Choroid plexus epithelial cell (primary cell): ENCODE data around the gene DDX10.

Experiments used
- DNase-seq: peaks from one replicate; pipeline ENCODE4 v3.0.0-alpha.2; 2010; ENCODE audit warnings: low read depth
- H3K4me3 ChIP-seq: 2 replicates; pipeline ENCODE4 v1.5.1; 2011; ENCODE audit warnings: low read depth, mild to moderate bottlenecking, control low read depth, low read length, moderate library complexity
- TF ChIP-seq, protein P1 (sequence below): conservative IDR thresholded peaks from 2 replicates; pipeline ENCODE4 v1.5.1; 2011; ENCODE audit warnings: low read depth, mild to moderate bottlenecking, control low read depth, inconsistent platforms, low read length, moderate library complexity

DDX10 gene

GRCh38 chr11:108796551-108796950, 131.7 kb downstream of the DDX10 start:
- no peak overlapping the region for H3K4me3 ChIP-seq
- TF ChIP-seq, protein P1, sequence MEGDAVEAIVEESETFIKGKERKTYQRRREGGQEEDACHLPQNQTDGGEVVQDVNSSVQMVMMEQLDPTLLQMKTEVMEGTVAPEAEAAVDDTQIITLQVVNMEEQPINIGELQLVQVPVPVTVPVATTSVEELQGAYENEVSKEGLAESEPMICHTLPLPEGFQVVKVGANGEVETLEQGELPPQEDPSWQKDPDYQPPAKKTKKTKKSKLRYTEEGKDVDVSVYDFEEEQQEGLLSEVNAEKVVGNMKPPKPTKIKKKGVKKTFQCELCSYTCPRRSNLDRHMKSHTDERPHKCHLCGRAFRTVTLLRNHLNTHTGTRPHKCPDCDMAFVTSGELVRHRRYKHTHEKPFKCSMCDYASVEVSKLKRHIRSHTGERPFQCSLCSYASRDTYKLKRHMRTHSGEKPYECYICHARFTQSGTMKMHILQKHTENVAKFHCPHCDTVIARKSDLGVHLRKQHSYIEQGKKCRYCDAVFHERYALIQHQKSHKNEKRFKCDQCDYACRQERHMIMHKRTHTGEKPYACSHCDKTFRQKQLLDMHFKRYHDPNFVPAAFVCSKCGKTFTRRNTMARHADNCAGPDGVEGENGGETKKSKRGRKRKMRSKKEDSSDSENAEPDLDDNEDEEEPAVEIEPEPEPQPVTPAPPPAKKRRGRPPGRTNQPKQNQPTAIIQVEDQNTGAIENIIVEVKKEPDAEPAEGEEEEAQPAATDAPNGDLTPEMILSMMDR = no peak
- DNase-seq = no peak

DNA sequence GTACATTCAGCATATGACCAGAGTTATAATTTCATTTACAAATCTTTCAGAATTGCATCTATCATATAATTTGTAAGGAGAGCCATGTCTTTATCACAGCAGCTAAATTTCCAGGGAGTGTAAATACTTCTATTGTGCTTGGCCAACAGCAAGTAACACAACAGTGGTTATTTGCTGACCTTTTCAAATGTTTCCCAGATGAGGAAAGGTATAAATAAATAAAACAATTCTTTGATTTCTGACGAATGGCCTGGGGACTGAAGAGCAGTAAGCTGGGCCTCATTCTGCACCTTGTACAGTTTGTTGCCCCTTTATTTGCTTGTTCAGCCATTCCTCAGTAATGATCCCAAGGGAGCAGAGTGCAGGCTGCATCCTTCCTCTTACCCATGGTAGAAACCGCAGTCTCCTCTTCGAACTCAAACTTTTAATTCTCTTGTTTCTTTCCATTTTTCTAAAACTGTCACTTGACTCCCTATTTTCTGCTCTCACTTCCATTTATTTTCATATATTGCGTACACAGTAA, 132.8 kb downstream of the DDX10 start:
- TF ChIP-seq, protein P1 = no peak
- DNase-seq = no peak
- no peak overlapping the region for H3K4me3 ChIP-seq

- TF ChIP-seq, protein P1 = no peak
- no peak overlapping the region for H3K4me3 ChIP-seq
- DNase-seq = no peak
Observed at GRCh38 chr11:108802492-108802891, 137.6 kb downstream of the DDX10 start.

- TF ChIP-seq, protein P1 = no peak
- no peak overlapping the region for H3K4me3 ChIP-seq
- peak; percentile 37 for DNase-seq
Observed at GRCh38 chr11:108803776-108804175, 138.9 kb downstream of the DDX10 start.

DNA sequence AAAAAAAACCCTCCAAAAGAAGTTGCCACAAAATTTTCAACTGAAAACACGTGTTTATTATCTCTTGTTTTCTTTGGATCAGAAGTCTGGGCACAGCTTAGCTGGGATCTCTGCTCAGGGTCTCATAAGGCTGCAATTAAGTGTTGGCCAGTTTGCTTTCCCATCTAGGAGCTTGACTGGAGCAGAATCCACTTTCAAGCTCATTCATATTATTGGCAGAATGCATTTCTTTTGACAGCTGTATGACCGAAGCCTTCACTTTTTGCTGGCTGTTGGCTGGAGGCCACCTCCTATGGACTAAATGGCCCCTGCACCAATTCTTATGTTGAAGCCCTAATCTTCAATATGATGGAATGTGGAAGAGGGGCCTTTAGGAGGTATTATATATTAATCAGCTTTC, 139.6 kb downstream of the DDX10 start:
- no peak overlapping the region for H3K4me3 ChIP-seq
- TF ChIP-seq, protein P1 = no peak
- DNase-seq = no peak

DNA sequence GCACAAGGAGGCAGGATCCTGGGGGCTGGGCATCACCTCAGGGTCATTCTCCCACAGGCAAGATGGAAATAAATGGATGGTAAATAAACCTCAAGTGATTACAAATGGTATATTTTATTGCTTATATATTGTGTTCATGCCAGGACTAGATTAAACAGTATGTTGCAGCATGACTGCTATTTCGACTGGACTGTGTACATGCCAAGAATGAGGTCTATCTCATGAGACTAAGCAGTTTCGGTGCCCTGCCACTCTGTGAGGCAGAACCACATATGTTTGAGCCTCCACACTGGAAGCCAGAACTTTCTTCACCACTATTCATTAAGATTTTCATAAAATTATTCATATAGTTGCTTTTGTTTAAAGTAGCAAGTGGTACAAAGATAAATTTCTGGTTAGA, 140.2 kb downstream of the DDX10 start:
- no peak for DNase-seq
- TF ChIP-seq, protein P1 = no peak
- H3K4me3 ChIP-seq = no peak overlapping the region

- DNase-seq = no peak
- TF ChIP-seq, protein P1 = no peak
- no peak overlapping the region for H3K4me3 ChIP-seq
Observed at GRCh38 chr11:108807262-108807661, 142.4 kb downstream of the DDX10 start.
